HCEC 1CT (cell line): ENCODE data around the gene TMEM272.

Experiments used
- DNase-seq: peaks from one replicate; pipeline ENCODE4 v3.0.0-alpha.2; 2017

Gene TMEM272

GRCh38 chr13:51849145-51850101, 4.4 kb upstream of the TMEM272 start:
- peak; percentile 62 for DNase-seq

- peak; percentile 85 for DNase-seq
Measured at GRCh38 chr13:51848674-51849073, 3.7 kb upstream of the TMEM272 start.

GRCh38 chr13:51846756-51847155, 1.8 kb upstream of the TMEM272 start:
- DNase-seq, result no peak

GRCh38 chr13:51845574-51846318, 769 bp upstream of the TMEM272 start:
- DNase-seq, result no peak

GRCh38 chr13:51843529-51843928, 1.4 kb downstream of the TMEM272 start:
- no peak for DNase-seq

- no peak for DNase-seq
Measured at GRCh38 chr13:51841732-51842131, 3.2 kb downstream of the TMEM272 start.

- DNase-seq, result no peak
Measured at GRCh38 chr13:51840917-51841316, 4.1 kb downstream of the TMEM272 start.

- DNase-seq, result no peak
Measured at GRCh38 chr13:51839711-51840540, 5.1 kb downstream of the TMEM272 start.

- DNase-seq, result peak; percentile 44
Measured at GRCh38 chr13:51838240-51838846, 6.6 kb downstream of the TMEM272 start.

GRCh38 chr13:51837016-51837415, 8.0 kb downstream of the TMEM272 start:
- DNase-seq, result no peak

- no peak for DNase-seq
Measured at GRCh38 chr13:51834581-51835171, 10.3 kb downstream of the TMEM272 start.

GRCh38 chr13:51833980-51834379, 11.0 kb downstream of the TMEM272 start:
- DNase-seq, result no peak

- peak; percentile 11 for DNase-seq
Measured at GRCh38 chr13:51832471-51833152, 12.4 kb downstream of the TMEM272 start.

- no peak for DNase-seq
Measured at GRCh38 chr13:51831519-51831918, 13.5 kb downstream of the TMEM272 start.

GRCh38 chr13:51829568-51829899, 15.4 kb downstream of the TMEM272 start:
- DNase-seq, result no peak

- no peak for DNase-seq
Measured at GRCh38 chr13:51828730-51829567, 16.0 kb downstream of the TMEM272 start.

- no peak for DNase-seq
Measured at GRCh38 chr13:51827254-51827653, 17.7 kb downstream of the TMEM272 start.

GRCh38 chr13:51826606-51827005, 18.4 kb downstream of the TMEM272 start:
- no peak for DNase-seq

GRCh38 chr13:51825681-51826254, 19.2 kb downstream of the TMEM272 start:
- no peak for DNase-seq

GRCh38 chr13:51825165-51825592, 19.8 kb downstream of the TMEM272 start:
- DNase-seq, result no peak
